ENCODE results near the gene FRRS1.

DNA sequence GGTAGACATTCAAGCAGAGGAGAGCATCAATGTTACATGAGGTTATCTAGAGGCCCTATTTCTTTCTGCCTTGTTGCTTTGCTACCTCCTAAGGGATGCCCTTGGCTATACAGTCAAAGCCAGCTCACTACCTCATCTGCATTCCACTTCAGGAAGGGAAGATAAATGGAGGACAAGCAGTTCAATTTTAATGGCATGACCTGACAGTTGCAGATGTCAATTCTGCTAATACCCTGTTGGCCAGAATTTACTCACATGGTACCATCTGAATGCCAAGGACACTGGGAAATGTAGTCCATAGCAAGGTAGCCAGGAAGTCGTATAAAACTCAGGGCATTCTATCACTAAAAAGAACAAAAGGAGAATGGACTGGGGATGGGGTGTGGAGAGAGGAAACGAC, 89.0 kb downstream of the FRRS1 start:
- TF ChIP-seq POLR2A (IDR thresholded peaks at IDR 0.05; ENCODE audit: extremely low read depth, insufficient read length) (no peak), MYC (IDR thresholded peaks at IDR 0.05; ENCODE audit: low read depth, low read length) (no peak)
- TF ChIP-seq, protein P1, sequence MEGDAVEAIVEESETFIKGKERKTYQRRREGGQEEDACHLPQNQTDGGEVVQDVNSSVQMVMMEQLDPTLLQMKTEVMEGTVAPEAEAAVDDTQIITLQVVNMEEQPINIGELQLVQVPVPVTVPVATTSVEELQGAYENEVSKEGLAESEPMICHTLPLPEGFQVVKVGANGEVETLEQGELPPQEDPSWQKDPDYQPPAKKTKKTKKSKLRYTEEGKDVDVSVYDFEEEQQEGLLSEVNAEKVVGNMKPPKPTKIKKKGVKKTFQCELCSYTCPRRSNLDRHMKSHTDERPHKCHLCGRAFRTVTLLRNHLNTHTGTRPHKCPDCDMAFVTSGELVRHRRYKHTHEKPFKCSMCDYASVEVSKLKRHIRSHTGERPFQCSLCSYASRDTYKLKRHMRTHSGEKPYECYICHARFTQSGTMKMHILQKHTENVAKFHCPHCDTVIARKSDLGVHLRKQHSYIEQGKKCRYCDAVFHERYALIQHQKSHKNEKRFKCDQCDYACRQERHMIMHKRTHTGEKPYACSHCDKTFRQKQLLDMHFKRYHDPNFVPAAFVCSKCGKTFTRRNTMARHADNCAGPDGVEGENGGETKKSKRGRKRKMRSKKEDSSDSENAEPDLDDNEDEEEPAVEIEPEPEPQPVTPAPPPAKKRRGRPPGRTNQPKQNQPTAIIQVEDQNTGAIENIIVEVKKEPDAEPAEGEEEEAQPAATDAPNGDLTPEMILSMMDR (IDR thresholded peaks at IDR 0.05; ENCODE audit: low read depth, low read length): no peak
